Mesodermal cell (in vitro differentiated cells): ENCODE data around the gene AP2A2.

Experiments used
- H3K27ac ChIP-seq: 2 replicates; pipeline ENCODE4 v1.7.0; 2013; ENCODE audit warnings: mild to moderate bottlenecking, low read depth, low read length, moderate library complexity; ENCODE audit not compliant: severe bottlenecking
- H3K36me3 ChIP-seq: 2 replicates; pipeline ENCODE4 v1.7.1; 2013; ENCODE audit warnings: mild to moderate bottlenecking, low read length, moderate library complexity; ENCODE audit not compliant: control insufficient read depth, insufficient read depth
- H3K4me1 ChIP-seq: one replicate; pipeline ENCODE4 v1.7.1; 2013; ENCODE audit warnings: mild to moderate bottlenecking, low read length; ENCODE audit not compliant: insufficient read depth, control insufficient read depth, poor library complexity, severe bottlenecking
- H3K4me3 ChIP-seq: 2 replicates; pipeline ENCODE4 v1.7.0; 2013; ENCODE audit warnings: low read length, control low read depth, mild to moderate bottlenecking; ENCODE audit not compliant: insufficient read depth, poor library complexity, severe bottlenecking; ENCODE audit errors: extremely low read depth
- H3K9me3 ChIP-seq: 2 replicates; pipeline ENCODE4 v1.7.1; 2013; ENCODE audit warnings: mild to moderate bottlenecking, low read length, moderate library complexity; ENCODE audit not compliant: control insufficient read depth
- WGBS, 2 experiments: methylation state at CpG; one replicate each; pipeline ENCODE4 v1.1.5; 2013; ENCODE audit warnings: missing lambda C conversion rate in 2 of 2; ENCODE audit not compliant: insufficient coverage in 2 of 2; 5-methylcytosine and 5-hydroxymethylcytosine counted together

AP2A2 gene

DNA sequence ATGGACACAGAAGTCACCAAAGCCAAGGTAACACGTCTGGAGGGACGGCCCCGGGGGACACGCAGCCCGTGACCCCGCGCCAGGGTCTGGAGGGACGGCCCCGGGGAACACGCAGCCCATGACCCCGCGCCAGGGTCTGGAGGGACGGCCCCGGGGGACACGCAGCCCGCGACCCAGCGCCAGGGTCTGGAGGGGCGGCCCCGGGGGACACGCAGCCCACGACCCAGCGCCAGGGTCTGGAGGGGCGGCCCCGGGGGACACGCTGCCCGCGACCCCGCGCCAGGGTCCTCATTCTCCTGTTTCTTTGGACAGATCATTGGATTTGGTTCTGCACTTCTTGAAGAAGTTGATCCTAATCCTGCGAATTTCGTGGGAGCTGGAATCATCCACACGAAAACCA, 83.7 kb downstream of the AP2A2 start:
- H3K4me1 ChIP-seq: no peaks in the 10 kb centered on the region
- peaks cover 88% of the 10 kb centered on the region for H3K36me3 ChIP-seq
- WGBS, 2 experiments: 93 to 95% methylated on average over 18 to 25 of the region's 33 CpGs
- no peaks in the 10 kb centered on the region for H3K9me3 ChIP-seq
- no peak overlapping the region for H3K27ac ChIP-seq
- H3K4me3 ChIP-seq: no peak overlapping the region

DNA sequence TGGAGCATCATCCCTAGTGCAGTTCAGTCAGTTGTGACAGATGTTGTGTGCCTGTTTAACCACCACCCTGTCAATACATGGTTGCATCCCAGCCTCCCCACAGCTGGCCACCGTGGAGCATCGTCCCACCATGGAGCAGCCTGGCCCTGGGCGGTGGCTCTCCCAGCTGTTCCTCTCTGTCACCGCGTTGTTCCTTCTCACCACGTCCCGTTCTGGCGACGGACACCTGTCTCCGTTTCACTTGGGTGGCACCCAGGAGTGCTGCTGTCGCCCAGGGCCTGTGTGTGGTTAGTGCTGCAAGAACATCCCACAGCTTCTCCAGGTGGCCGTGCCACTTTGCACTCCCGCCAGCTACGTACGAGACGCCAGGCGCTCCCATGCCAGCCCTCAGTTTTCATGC, 84.3 kb downstream of the AP2A2 start:
- Histone ChIP-seq H3K36me3 (peaks cover 81% of the 10 kb centered on the region), H3K27ac (no peak overlapping the region), H3K9me3 (no peaks in the 10 kb centered on the region), H3K4me1 (no peaks in the 10 kb centered on the region), H3K4me3 (no peak overlapping the region)
- 95 to 96% methylated on average over 15 to 17 of the region's 17 CpGs for WGBS, 2 experiments

DNA sequence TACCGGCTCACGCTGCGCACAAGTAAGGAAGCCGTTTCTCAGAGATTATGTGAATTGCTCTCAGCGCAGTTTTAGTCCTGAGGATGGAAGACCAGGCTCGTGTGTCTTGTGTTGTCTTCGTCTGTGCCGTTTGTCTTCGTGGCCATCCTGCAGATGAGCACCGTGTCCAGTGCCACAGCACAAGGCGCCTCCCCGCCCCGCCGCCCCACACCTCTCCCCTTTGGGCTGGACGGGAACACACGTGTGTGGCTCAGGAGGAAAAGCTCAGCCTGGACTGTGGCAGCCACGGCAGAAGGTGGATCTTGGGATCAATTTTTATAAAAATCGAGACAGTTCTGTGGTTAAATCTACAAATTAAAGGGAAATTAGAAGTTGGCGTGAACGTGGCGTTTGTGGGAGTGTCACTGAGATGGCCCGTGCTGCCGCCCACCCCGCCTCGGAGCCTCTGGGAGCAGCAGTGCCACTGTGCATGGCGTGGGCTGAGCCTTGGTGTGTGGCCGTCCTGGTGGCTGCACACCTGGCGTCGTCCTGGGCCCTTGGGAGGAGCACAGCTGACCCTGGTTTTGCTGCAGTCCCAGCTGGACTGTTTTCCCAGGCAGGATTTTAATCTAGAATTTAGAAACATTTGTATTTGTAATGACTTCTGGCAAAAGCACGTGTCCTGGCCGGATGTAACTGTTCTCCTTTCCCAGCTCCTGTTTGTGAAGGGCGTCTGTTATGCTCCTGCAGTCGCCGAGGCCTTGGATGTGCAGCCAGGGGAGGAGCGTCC, 85.1 kb downstream of the AP2A2 start:
- peaks cover 74% of the 10 kb centered on the region for H3K36me3 ChIP-seq
- H3K4me1 ChIP-seq: no peaks in the 10 kb centered on the region
- H3K27ac ChIP-seq: no peak overlapping the region
- H3K9me3 ChIP-seq: no peaks in the 10 kb centered on the region
- 96 to 97% methylated on average over 31 to 35 of the region's 35 CpGs for WGBS, 2 experiments
- no peak overlapping the region for H3K4me3 ChIP-seq

DNA sequence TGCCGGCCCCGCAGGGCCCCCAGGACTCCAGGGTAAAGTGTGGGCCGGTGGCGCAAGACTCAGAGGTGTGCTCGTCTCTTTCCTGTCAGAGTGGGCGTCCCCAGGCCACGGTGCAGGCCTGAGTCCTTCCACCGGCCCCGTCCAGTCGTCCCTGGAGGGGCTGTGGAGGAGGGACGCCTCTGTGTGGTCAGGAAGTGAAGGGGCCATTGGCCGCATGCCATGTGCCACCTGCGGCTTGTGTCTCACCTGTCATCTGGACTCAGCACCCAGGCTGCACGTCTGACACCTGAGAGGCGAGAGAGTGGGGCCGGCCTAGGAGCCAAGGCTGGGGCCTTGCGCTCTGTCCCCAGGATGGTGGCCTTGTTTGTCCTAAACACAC, 85.6 kb downstream of the AP2A2 start:
- peaks cover 68% of the 10 kb centered on the region for H3K36me3 ChIP-seq
- 98% methylated on average over 17 of the region's 17 CpGs for WGBS, 2 experiments
- no peaks in the 10 kb centered on the region for H3K9me3 ChIP-seq
- no peaks in the 10 kb centered on the region for H3K4me1 ChIP-seq
- H3K27ac ChIP-seq: no peak overlapping the region
- H3K4me3 ChIP-seq: no peak overlapping the region

DNA sequence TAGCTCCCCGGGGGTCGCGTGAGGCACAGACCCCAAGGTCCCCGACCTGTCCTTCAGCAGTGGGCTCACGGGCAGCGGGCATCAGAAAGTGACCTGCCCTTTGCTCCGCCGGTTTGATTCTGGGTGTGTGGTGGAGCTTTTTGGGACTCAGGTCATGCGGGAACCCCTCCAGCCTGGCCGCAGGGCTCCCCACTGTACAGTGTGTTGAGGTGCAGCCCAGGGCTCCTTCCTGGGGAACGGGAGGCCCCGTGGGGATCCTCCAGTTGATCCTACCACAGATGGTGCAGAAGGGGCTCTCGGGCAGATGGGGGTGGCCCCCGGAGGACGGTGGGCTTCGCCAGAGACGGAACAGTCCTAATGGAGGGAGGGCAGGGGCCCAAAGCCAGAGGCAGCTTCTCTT, 86.6 kb downstream of the AP2A2 start:
- WGBS, 2 experiments: 94 to 98% methylated on average over 14 to 17 of the region's 17 CpGs
- peaks cover 5% of the 10 kb centered on the region for H3K9me3 ChIP-seq
- H3K4me3 ChIP-seq: no peak overlapping the region
- no peaks in the 10 kb centered on the region for H3K4me1 ChIP-seq
- no peak overlapping the region for H3K27ac ChIP-seq
- H3K36me3 ChIP-seq: peaks cover 58% of the 10 kb centered on the region

DNA sequence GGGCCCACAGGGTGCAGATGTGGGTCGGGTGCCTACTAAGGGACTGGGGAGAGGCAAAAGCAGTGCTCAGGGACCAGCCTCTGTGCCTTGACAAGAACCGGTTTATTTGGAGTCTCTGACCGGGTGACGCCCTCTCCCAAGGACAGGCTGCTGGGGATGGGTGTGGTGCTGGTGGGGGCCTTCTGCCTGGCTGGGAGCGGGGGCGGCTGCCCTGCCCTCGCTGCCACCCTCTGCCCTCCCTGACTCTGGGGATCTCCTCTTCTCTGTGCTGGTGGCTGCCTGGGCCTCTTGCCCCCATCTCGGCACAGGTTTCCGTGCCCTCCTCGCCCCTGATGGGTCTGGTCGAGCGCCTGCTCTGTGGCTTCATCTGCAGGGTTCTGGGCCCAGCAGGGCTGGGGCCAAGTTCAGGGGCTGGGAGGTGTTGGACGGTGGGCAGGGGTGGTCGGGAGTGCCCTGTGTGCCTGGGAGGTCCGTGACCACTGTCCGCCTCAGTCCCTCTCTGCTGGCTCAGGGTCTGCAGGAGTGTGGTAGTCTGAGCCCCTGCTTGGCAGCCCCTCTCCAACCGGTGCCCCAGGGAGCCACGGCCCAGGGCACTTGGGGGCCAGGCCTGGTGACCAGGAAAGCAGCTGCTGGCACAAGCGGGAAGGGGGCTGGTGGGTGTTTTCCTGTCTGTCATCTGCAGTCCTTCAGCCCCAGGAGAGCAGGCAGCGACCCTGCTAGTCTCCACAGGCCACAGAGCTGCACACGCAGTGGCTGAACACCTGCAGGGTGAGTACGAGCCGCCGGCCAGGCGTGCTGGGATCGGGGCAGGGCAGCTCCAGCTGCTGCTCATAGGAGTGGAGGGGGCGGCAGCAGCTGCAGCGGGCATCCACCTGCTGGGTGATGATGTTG, 87.3 kb downstream of the AP2A2 start:
- H3K9me3 ChIP-seq: peaks cover 7% of the 10 kb centered on the region
- H3K4me3 ChIP-seq: no peak overlapping the region
- H3K36me3 ChIP-seq: peaks cover 53% of the 10 kb centered on the region
- no peaks in the 10 kb centered on the region for H3K4me1 ChIP-seq
- WGBS, 2 experiments: 93 to 96% methylated on average over 19 to 26 of the region's 28 CpGs
- no peak overlapping the region for H3K27ac ChIP-seq

DNA sequence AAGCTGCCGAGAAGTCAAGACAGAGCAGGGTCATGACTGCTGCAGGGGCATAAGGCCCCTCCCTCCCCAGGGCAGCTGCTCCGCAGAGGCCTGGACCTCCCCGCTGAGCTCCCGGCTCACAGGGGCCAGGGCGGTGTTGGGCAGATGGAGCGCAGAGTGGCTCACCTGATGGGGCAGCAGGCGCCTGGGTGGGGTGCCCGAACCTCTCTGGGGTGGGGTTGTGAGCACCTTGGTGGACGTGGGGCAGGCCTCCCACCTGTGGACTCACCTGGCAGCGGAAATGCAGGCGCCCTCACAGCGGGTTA, 87.9 kb downstream of the AP2A2 start:
- H3K9me3 ChIP-seq: peaks cover 7% of the 10 kb centered on the region
- 92 to 95% methylated on average over 12 of the region's 12 CpGs for WGBS, 2 experiments
- H3K27ac ChIP-seq: no peak overlapping the region

DNA sequence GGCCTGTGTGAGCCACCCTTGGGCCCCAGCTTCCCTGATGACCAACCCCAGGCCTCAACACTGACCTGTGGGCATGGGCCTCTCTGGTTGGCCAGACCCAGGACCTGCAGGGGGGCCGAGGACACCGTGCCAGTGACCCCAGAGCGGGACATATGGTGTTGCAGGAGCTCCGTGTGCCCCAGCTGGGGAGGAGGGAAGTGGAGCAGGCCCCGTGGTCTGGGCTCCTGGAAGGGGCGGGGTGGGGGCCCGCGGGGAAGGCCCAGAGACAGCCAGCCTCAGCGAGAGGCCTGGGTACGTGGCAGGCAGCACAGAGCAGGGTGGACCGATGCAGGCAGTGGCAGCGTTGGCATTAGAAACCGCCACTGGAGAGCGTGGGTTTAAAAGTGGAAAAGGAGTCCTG, 88.6 kb downstream of the AP2A2 start:
- H3K36me3 ChIP-seq: peaks cover 41% of the 10 kb centered on the region
- no peak overlapping the region for H3K27ac ChIP-seq
- peaks cover 7% of the 10 kb centered on the region for H3K9me3 ChIP-seq
- no peaks in the 10 kb centered on the region for H3K4me1 ChIP-seq
- 93 to 96% methylated on average over 13 to 14 of the region's 14 CpGs for WGBS, 2 experiments
- H3K4me3 ChIP-seq: no peak overlapping the region

More for the DNA sequence above, 87.9 kb downstream of the AP2A2 start:
- no peak overlapping the region for H3K4me3 ChIP-seq
- H3K4me1 ChIP-seq: no peaks in the 10 kb centered on the region
- peaks cover 47% of the 10 kb centered on the region for H3K36me3 ChIP-seq

DNA sequence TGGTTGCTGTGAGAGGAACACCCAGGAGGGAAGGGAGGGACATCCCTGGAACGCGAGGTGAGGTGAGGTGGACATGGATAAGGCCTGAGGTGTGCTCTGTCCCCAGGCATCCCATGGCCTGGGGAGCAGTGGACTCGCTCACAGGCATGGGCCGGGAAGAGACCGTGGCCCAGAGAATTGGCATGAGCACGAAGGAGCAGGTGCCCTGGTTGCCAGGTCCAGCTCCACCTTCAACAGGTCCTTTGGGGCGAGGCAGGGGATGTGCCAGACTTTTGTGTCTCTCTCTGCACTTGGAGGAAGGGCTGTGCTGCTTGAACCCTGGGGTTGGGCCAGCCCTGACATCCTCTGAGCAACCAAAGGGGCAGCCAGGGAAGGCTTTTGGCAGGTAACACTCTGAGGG, 89.4 kb downstream of the AP2A2 start:
- WGBS, 2 experiments: 91 to 93% methylated on average over 7 of the region's 7 CpGs
- no peak overlapping the region for H3K4me3 ChIP-seq

DNA sequence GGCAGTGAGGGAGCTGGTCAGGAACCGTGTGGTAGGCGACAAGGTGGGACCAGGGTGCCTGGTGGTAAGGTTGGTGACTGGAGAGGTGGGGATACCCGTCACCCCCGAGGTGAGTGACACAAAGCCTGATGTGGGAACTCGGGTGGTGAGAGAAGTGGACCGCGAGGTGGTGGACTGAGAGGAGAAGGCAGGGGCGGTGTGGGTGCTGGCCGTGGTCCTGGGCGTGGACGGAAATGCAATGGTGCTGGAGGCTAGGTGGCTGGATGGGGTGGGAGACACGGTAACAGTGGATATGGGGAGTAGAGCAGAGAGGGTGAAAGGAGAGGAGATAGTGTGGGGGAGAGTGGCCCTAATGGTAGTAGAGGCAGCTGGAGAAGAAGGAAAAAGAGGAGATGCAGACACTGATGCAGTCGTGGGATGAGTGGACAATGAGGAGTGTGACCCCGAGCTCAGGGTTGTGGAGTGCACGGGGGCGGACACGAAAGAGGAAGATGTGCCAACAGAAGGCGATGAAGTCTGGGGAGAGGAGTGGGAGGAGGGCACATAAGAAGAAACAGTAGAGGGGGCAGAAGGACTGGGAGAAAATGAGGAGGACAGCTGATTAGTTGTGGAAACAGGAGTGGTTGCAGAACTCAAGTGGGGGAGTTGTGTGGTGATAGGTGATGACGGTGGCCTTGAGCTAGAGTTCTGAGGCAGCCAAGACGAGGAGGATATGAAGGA, 90.3 kb downstream of the AP2A2 start:
- WGBS, 2 experiments: 96 to 98% methylated on average over 20 of the region's 20 CpGs
- Histone ChIP-seq H3K4me3 (no peak overlapping the region), H3K36me3 (peaks cover 26% of the 10 kb centered on the region), H3K27ac (no peak overlapping the region), H3K4me1 (no peaks in the 10 kb centered on the region), H3K9me3 (peaks cover 7% of the 10 kb centered on the region)

More for the DNA sequence above, 89.4 kb downstream of the AP2A2 start:
- H3K9me3 ChIP-seq: peaks cover 7% of the 10 kb centered on the region
- H3K4me1 ChIP-seq: no peaks in the 10 kb centered on the region
- peaks cover 35% of the 10 kb centered on the region for H3K36me3 ChIP-seq
- no peak overlapping the region for H3K27ac ChIP-seq
